HG02610 (cell line): ENCODE data around the gene CCDC117.
"Not testable (repeated sequence)": the region's sequence is repeated elsewhere in the genome, so short reads cannot be mapped to it uniquely, and the experiment has no call there.

ENCODE experiments used
- ATAC-seq: cut with Tn5 transposase; IDR thresholded peaks from one replicate; pipeline ENCODE4 v1.9.1; 2021; ENCODE audit warnings: mild to moderate bottlenecking, moderate library complexity; ENCODE audit not compliant: unreplicated experiment

CCDC117 gene, protein sequence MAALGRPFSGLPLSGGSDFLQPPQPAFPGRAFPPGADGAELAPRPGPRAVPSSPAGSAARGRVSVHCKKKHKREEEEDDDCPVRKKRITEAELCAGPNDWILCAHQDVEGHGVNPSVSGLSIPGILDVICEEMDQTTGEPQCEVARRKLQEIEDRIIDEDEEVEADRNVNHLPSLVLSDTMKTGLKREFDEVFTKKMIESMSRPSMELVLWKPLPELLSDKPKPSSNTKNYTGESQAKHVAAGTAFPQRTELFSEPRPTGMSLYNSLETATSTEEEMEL

DNA sequence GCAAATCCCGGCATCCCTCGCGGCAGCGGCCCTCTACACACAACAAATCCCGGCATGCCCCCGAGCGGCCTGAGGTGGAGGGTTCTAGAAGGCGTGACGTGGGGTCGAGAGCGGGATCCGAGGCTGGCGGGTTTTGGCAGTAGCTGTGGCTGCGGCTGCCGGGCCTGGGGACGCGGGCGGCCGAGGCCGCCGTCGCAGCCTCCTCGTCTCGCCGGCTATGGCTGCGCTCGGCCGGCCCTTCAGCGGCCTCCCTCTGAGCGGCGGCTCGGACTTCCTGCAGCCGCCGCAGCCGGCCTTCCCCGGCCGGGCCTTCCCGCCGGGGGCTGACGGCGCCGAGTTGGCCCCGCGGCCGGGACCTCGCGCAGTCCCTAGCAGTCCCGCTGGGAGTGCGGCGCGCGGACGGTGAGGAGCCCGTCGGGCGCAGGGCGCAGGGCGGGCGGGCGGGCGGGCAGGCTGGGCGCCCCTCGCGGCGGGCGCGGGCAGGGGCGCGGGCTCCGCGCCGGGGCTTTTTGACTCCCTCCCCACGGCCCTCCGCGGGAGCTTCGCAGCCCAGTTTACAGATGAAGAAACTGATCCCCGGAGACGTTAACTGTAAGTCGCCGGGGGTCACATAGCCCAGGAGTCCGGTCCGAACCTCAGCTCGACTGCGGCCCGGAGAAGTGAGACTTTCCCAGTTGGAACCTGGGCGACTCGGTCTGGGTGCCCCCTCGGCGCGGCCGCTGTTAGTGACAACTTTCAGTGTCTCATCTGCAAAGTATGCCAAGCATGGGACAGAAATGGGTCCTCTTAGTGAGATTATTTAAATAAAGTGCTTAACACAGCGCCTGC lies at the start of gene CCDC117:
TSS of gene CCDC117 (plus strand) at position 63 of the 828 bp plus-strand sequence. CDS start at position 218, 155 bp downstream.
- peak; percentile 79 for ATAC-seq

DNA sequence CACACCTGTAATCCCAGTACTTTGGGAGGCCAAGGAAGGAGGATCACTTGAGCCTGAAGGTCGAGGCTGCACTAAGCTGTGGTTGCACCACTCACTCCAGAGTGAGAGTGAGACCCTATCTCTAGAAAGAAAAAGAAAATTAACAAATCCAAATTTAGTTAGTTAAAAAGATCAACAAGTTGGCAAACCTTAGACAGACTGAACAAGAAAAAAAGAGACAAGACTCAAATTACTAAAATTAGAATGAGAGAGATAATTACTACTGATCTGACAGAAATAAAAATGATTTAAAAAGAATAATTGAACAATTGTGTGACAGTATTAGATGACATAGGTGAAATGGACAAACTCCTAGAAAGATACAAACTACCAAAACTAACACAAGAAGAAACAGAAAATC lies 44.5 kb upstream of the CCDC117 start:
- no peak for ATAC-seq

DNA sequence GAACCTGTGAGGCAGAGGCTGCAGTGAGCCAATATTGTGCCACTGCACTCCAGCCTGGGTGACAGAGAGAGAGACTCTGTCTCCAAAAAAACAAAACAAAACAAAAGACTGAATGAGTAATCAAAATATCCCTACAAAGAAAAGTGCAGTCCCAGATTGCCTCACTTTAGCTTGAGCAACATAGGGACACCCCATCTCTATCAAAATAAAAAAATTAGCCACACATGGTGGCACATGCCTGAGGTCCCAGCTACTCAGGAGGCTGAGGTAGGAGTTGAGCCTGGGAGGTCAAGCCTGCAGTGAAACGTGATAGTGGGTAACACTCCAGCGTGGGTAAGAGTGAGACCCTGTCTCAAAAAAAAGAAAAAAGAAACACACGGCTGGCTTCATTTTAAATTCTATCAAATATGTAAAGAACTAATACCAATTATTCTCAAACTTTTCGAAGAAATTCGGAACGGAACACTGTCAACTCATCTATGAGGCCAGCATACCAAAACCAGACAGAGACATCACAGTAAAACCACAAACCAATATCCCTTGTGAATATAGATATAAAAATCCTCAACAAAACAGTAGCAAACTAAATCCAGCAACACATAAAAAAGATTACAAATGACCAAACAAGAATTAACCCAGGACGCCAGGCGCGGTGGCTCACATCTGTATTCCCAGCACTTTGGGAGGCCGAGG lies 43.7 kb upstream of the CCDC117 start:
- no peak for ATAC-seq

DNA sequence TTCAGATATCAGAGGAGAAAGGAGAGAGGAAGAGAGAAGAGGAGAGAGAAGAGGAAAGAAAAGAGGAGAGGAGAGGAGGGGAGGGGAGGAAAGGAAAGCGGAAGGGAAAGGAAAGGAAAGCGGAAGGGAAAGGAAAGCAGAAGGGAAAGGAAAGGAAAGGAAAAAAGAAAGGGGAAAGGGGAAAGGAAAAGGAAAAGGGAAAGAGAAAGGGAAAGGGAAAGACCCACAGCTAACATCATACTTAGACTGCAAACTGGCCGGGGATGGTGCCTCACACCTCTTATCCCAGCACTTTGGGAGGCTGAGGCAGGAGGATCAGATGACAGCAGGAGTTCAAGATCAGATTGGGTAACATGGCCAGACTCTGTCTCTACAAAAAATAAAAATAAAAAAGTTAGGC lies 42.3 kb upstream of the CCDC117 start:
- ATAC-seq: no peak

DNA sequence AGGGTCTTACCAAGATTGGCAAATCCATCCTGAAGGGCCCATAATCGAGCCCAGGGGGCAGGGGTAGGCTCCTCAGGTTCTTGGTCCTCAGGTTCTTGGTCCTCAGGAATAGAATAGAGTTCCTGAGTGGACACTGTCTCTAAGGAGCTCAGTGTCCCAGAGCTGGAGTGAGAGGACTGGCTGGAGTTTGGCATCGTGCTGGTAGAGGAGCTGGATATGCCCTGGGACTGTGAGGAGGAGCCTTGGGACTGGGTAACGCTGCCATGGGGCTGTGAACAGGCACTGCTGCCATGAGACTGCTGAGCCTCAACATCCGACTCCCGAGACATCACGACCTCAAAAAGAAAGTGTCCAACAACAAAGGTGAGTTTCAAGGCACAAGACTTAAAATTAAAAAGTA lies 38.1 kb upstream of the CCDC117 start:
- no peak for ATAC-seq

DNA sequence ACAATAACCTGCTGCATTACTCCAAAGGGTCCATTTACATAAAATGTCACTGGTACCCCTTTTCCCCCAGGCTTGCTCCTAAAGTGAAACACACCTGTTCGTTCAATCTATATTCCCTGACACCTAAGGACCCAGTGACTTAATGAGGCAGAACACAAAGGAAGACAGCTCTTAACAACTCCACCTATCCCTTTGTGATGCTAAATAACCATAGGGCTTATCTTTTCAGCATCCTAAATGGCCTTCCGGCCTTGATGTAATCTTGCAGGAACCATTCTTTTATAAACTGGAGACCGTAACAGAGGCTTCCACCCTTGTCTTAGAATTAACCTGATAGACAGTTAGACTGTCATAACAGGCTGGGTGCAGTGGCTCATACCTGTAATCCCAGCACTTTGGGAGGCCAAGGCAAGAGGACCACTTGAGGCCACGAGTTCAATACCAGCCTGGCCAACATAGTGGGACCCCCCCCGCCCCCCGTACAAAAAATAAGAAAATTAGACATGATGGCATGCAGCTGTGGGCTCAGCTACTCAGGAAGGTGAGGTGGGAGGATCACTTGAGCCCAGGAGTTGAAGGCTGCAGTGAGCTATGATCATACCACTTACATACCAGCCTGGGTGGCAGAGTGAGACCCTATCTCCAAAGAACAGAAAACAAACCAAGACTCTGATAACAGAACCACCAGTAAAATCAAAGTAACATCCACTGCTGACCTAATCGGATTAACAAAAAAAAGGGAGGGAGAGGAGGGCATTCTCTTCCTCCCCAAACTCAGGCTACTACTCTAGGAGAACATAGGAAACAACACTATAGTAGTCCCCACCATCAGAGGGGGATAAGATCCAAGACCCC lies 36.0 kb upstream of the CCDC117 start:
- ATAC-seq: no peak

DNA sequence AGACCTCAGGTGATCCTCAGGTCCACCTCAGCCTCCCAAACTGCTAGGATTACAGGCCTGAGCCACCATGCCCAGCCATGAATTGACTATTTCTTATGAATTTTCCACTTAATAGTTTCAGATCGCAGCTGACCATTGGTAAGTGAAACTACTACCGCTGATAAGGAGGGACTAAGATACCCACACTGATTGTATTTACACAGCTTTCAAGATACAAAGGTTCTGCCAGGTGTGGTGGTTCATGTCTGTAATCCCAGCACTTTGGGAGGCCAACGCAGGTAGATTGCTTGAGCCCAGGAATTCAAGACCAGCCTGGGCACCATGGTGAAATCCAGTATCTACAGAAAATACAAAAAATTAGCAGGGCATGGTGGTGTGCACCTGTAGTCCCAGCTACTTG lies 34.8 kb upstream of the CCDC117 start:
- no peak for ATAC-seq

DNA sequence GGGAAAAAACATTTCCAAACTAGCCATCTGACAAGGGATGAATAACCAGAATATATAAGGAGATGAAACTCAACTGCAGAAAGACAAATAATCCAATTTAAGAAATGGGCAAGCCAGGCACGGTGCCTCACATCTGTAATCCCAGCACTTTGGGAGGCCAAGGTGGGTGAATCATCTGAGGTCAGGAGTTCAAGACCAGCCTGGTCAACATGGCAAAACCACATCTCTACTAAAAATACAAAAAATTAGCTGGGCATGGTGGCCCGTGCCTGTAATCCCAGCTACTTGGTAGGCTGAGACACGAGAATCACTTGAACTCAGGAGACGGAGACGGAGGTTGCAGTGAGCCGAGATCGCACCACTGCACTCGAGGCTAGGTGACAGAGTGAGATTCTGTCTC lies 33.6 kb upstream of the CCDC117 start:
- not testable (repeated sequence) for ATAC-seq

DNA sequence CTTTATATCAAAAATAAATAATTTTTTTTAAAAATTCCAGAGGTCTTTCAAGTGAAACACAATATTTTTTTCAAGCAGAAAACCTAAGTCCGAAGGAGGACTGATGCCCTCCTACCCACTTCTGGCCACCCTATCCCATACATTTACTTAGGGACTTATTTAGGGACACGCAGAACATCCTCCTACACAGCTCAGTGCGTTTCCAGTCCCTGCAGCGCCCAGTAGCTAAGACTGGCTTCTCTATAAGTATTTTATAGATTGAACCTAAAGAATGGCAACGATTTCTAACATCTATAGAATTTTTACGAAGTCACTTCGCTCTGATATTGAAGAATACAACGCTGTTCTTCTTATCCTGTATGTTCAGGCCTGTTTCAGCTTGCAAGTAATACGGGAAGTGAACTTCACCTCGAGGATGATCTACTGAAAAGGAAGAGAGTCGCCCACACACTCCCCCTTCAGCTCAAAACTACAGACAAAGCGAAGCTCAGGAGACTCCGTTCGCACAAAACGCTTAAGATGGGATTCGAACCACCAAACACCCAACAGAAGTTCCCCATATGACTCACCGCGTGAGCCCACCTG lies 31.2 kb upstream of the CCDC117 start:
- ATAC-seq: no peak

DNA sequence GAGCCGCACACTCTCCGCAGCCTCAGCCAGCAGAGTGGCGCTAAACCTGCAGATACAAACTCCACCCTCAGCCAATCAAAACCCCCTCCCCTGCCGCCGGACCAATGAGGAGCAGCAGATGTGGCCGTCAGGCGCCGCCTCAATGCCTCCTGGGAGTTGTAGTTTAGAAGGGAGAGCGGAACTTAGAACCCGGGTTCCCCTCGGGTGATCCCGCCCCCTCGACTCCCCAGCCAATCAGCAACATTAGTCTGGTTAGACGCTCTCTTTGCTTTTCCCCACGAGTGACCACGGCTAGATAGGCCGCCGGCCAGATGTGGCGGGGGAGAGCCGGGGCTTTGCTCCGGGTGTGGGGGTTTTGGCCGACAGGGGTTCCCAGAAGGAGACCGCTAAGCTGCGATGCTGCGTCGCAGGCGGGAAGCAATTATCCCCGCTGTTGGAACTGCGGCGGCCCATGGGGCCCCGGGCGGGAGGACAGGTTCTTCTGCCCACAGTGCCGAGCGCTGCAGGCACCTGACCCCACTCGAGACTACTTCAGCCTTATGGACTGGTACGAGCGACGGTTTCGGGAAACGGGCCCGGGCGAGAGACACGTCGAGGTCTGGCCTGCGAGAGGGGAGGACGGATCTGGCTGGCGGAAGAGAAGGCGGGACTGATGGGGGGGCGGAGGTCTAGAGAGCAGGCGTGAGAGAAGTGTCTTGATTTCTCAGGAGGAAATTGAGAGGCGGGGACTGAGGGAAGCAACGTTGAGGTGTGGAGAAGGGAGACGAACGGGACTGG lies 30.5 kb upstream of the CCDC117 start, which contains the start of the genes CHEK2 and HSCB:
TSS of gene CHEK2 (minus strand) at position 36 of the 777 bp plus-strand sequence. CDS start 7,099 bp downstream, outside the sequence.
TSS of gene HSCB (plus strand) at position 255 of the 777 bp plus-strand sequence. CDS start at position 312, 57 bp downstream.
- ATAC-seq: peak; percentile 91

DNA sequence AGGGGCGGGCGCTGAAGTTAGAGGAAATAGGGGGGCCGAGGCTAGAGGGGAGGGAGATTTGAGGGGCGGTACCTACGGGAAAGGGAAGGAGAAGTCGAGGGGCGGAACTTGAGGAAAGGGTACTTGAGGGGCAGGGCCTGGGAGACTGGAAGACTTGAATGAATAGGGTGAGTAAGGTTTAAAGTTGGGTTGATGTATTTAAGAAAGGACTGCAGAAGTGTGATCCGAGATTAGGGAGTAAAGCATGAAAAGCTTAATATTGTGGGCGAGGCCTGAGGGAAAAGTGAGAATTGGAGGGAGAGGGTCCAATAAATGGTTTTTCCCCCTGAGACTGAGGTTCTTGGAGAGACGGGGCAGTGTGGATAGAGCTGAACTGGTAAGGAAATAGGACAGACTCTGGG lies 29.9 kb upstream of the CCDC117 start:
- ATAC-seq: no peak

DNA sequence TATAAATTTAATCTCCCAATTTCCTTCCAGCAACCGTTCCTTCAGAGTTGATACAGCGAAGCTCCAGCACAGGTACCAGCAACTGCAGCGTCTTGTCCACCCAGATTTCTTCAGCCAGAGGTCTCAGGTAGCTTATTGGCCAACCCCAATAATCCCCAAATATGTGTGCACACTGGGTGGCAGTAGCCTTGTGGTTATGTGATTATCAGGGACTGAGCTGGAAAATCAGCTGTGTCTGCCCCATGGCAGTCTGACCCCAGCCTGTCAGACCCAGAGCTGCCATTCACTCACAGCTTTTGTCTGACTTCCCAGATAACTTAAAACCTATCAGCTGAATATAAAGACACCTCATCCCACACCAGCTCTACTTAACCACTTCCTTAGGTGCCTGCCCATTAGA lies 28.6 kb upstream of the CCDC117 start:
- no peak for ATAC-seq

DNA sequence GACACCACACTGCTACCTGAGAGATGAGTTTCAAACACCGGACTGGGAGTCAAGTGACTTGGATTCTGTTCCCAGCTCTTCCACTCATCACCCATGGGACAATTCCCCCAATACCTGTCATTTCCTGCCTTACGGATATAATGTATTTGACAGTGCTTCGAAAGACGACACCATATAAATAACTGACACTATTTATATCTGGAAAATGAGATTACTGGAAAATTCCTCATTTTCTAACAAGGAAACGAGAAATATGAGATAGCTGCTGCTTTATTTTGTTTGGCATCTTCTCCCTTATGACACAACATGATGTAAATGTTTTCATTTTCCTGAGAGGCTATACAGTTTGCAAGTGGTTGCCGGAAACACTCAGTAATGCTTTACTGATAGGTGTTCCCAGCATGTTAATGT lies 22.0 kb upstream of the CCDC117 start:
- no peak for ATAC-seq

DNA sequence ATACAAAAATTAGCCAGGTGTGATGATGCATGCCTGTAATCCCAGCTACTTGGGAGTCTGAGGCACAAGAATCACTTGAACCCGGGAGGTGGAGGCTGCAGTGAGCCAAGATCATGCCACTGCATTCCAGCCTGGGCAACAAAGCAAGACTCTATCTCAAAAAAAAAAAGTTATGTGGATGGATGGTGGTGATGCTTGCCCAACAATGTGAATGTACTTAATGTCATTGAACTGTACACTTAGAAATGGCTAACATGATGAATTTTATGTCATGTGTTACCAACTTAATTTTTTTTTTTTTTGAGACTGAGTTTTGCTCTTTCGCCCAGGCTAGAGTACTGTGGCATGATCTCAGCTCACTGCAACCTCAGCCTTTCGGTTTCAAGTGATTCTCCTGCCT lies 18.0 kb upstream of the CCDC117 start:
- not testable (repeated sequence) for ATAC-seq

DNA sequence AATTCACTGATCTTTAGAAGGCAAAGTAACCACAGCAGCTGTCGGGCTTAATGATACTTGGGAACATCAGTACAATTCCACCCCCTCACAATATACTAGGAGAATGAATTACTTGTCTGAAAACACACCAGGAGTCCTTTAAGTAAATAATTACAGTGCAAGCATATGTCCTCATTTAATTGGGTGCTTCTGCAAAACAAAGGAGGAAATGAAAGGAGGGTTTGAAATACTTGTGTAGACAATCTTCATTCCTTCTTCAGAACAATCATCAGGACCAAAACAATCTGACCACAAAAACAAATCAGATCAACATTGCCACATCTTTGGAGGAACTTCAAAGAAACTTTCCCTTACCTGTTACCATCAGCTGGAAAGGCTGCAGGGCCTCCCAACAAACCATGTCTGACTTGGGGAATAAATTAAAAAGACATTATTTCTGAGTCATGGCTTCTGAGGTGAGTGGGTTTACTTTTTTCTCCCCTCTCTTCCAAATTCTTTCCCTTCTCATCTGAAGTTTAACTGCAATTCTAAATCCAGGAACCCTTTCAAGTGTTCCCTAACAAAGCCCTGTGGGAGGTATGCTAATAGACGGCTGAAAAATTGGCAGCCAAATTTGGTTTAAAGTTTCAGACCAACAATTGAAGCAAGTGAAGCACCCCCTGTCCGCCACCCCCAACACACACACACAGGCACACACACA lies 12.5 kb upstream of the CCDC117 start:
- ATAC-seq: no peak

DNA sequence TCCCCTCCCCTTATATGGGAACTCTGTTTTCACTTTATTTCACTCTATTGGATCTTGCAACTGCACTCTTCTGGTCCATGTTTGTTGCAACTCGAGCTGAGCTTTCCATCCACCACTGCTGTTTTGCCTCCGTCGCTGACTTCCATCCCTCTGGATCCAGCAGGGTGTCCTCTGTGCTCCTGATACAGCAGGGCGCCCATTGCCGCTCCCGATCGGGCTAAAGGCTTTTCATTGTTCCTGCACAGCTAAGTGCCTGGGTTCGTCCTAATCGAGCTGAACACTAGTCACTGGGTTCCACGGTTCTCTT lies 11.1 kb upstream of the CCDC117 start:
- no peak for ATAC-seq

DNA sequence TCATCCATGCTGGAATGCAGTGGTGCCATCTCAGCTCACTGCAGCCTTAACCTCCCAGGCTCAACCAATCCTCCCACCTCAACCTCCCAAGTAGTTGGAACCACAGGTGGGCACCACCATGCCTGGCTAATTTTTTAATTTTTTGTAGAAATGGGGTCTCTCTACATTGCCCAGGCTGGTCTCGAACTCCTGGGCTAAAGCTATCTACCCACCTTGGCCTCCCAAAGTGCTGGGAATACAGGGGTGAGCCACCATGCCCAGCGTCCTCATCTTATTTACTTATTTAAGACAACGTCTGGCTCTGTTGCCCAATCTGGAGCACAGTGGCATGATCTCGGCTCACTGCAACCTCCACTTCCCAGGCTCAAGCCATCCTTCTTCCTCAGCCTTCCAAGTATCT lies 10.5 kb upstream of the CCDC117 start:
- not testable (repeated sequence) for ATAC-seq

DNA sequence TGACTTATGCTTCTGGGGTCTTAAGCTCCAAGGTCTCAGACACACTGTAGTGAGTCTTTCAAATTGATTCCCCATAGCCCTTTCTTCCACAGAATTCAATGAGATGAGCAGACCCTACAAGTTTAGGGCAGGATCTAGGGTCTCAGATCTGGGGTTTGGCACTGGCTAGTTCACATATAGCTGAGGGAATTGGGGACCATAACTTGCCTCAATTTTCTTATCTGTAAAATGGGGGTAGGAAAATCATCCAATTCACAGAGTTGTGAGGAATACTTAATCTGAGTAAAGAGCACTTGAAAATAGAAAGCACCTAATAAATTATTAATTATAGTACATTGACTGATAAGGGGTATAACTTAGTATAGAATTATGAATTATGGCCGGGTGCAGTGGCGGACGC lies 5.9 kb upstream of the CCDC117 start:
- no peak for ATAC-seq
